Measurements from ENCODE around the gene ATM. TPM values are rescaled to one million over a fixed set of nuclear protein-coding genes. Genes with fewer than 3 reads are reported as not detected.
"Not testable (repeated sequence)": the region's sequence is repeated elsewhere in the genome, so short reads cannot be mapped to it uniquely, and the experiment has no call there.

Gene ATM
- total and polyA plus RNA-seq, 2 donors from 2014 or later, result 11.7 to 83.3 TPM

GRCh38 chr11:108414958-108415357 is 192.1 kb downstream of the ATM start:
- FAIRE-seq (no peak), DNase-seq (no peak)
- intact Hi-C loops (cut with DNase I), result no loop called here

GRCh38 chr11:108417551-108417950 is 194.7 kb downstream of the ATM start:
- H3K4me3 ChIP-seq (ENCODE audit: low read length in 3 of 3); H3K9ac ChIP-seq (ENCODE audit: low read length in 3 of 3); FAIRE-seq; H3K27me3 ChIP-seq (ENCODE audit: control insufficient read depth, insufficient read depth, low read length); H3K36me3 ChIP-seq (ENCODE audit: control insufficient read depth in 2 of 3, insufficient read depth in 3 of 3, low read length in 3 of 3); DNase-seq; intact Hi-C loops (cut with DNase I); H3K9me3 ChIP-seq (ENCODE audit: control insufficient read depth in 2 of 3, insufficient read depth in 1 of 3, low read length in 3 of 3); H3K27ac ChIP-seq (ENCODE audit: low read depth in 2 of 2, low read length in 2 of 2); H3K4me1 ChIP-seq (ENCODE audit: control insufficient read depth in 2 of 3, insufficient read depth in 2 of 3, low read depth in 1 of 3, low read length in 3 of 3): not testable (repeated sequence)

More at GRCh38 chr11:108414958-108415357, 192.1 kb downstream of the ATM start:
- Histone ChIP-seq H3K36me3 (ENCODE audit: control insufficient read depth in 2 of 3, insufficient read depth in 3 of 3, low read length in 3 of 3) (no peaks in the 10 kb centered on the region), H3K27ac (ENCODE audit: low read depth in 2 of 2, low read length in 2 of 2) (no peak overlapping the region), H3K4me1 (ENCODE audit: control insufficient read depth in 2 of 3, insufficient read depth in 2 of 3, low read depth in 1 of 3, low read length in 3 of 3) (no peaks in the 10 kb centered on the region), H3K27me3 (ENCODE audit: control insufficient read depth, insufficient read depth, low read length) (no peaks in the 10 kb centered on the region), H3K9ac (ENCODE audit: low read length in 3 of 3) (no peak overlapping the region), H3K4me3 (ENCODE audit: low read length in 3 of 3) (no peak overlapping the region), H3K9me3 (ENCODE audit: control insufficient read depth in 2 of 3, insufficient read depth in 1 of 3, low read length in 3 of 3) (no peaks in the 10 kb centered on the region)
- no peak for TF ChIP-seq CTCF (IDR thresholded peaks at IDR 0.05; ENCODE audit: borderline replicate concordance, extremely low read depth, insufficient read depth)

Other genes with a start within 250 kb of the ATM start
- 38.9 TPM for gene CUL5, start 214.2 kb upstream of the ATM start, total RNA-seq
- gene CUL5, start 214.2 kb upstream of the ATM start, polyA plus RNA-seq (ENCODE audit: insufficient read depth, low read depth, low replicate concordance), result 9.4 TPM
- gene ACAT1, start 101.5 kb upstream of the ATM start, total RNA-seq, result 96.4 TPM
- 692 TPM for gene ACAT1, start 101.5 kb upstream of the ATM start, polyA plus RNA-seq (ENCODE audit: insufficient read depth, low read depth, low replicate concordance)
- 17.6 TPM for gene NPAT, start 429 bp upstream of the ATM start, total RNA-seq
- gene NPAT, start 429 bp upstream of the ATM start, polyA plus RNA-seq (ENCODE audit: insufficient read depth, low read depth, low replicate concordance), result 2.5 TPM
- gene C11orf65, start 244.5 kb downstream of the ATM start, total RNA-seq, result 1.1 TPM
- gene C11orf65, start 244.5 kb downstream of the ATM start, polyA plus RNA-seq (ENCODE audit: insufficient read depth, low read depth, low replicate concordance), result 1.2 TPM

Data from kidney (tissue), 14 donors.